HFF-Myc (cell line): ENCODE results near the gene ABHD17C.

Source experiments
- DNase-seq: peaks from one replicate; pipeline ENCODE4 v3.0.0-alpha.2; 2011; ENCODE audit warnings: low read depth; ENCODE audit errors: extremely low read depth
- H3K4me3 ChIP-seq: replicated peaks from 2 replicates; pipeline ENCODE4 v1.5.1; 2011; ENCODE audit warnings: low read depth, mild to moderate bottlenecking, control low read depth, low read length
- TF ChIP-seq, protein P1 (sequence below): IDR thresholded peaks from 2 replicates; pipeline ENCODE4 v1.5.1; 2012; ENCODE audit warnings: mild to moderate bottlenecking, low read depth, low read length, control low read depth; ENCODE audit errors: missing control alignments

ABHD17C gene

DNA sequence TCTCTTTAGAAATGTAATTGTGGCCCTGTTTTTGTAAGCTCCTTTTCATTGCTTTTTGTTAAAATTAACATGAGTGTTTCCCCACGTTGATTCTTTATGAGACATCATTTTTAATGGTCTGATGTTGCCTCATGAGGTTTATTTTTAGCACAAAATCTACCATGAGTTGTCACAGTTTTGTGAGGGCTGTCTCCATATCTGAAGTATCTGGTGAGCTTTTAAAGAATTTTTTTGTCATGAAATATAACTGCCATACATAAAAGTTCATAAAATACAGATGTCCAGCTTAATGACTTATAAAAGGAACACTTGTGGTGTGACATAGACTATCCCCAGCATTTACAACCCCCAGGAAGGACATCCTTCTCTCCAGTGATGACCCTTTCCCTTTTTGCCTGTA is 49.7 kb downstream of the ABHD17C start:
- no peak overlapping the region for H3K4me3 ChIP-seq
- DNase-seq = no peak
- TF ChIP-seq, protein P1, sequence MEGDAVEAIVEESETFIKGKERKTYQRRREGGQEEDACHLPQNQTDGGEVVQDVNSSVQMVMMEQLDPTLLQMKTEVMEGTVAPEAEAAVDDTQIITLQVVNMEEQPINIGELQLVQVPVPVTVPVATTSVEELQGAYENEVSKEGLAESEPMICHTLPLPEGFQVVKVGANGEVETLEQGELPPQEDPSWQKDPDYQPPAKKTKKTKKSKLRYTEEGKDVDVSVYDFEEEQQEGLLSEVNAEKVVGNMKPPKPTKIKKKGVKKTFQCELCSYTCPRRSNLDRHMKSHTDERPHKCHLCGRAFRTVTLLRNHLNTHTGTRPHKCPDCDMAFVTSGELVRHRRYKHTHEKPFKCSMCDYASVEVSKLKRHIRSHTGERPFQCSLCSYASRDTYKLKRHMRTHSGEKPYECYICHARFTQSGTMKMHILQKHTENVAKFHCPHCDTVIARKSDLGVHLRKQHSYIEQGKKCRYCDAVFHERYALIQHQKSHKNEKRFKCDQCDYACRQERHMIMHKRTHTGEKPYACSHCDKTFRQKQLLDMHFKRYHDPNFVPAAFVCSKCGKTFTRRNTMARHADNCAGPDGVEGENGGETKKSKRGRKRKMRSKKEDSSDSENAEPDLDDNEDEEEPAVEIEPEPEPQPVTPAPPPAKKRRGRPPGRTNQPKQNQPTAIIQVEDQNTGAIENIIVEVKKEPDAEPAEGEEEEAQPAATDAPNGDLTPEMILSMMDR = no peak

DNA sequence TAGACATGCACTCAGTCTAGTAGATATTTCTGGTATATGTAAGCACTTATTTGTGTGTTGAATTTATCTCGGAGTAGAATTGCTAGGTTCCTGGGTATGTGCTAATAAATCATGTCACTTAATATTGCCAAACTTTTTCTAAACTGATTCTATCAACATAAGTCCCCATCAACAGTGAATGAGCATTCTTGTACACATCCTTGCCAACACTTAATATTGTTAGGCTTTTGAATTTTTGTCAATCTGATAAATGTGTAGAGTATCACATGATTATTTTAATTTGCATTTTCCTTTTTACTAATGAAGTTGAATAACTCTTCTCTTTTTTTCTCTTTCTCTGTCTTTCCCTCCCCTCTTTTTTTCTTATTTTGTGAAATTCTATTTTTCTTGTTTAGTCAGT is 50.8 kb downstream of the ABHD17C start:
- TF ChIP-seq, protein P1 = no peak
- no peak for DNase-seq
- no peak overlapping the region for H3K4me3 ChIP-seq

DNA sequence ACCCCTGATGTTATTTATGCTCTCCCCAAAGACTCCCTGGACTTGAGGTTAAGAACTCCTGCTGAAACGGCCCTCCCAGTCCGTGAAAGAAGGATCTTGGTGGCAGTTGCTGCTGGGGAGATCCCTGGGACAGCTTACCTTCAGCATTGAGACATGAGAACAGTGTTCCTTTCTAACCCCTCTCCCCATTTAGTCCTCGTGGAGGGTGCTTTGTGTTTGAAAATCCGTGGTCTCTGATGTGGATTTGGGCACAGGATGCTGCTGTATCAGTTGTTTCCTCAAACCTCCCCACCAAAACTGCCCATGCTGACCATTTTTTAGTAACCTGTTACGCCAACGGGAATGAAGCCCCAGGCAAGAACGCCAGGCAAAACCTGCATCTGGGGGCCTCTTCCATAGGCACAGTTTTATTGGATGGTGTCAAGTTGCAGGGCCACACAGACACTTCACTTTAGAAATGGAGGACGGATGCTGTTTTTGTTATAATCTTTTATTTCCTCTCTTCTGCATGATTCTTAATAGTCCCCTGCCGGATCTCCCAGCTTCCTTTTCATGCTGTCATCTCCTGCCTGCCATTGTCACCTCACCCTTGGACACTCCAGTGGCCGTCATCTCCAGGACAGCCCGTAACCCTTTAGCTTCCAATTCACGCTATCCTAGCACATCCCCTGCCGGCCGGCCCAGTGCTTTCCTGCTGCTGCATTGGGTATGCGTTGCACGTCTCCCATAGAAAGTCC is 52.4 kb downstream of the ABHD17C start:
- no peak for DNase-seq
- TF ChIP-seq, protein P1 = no peak
- no peak overlapping the region for H3K4me3 ChIP-seq

DNA sequence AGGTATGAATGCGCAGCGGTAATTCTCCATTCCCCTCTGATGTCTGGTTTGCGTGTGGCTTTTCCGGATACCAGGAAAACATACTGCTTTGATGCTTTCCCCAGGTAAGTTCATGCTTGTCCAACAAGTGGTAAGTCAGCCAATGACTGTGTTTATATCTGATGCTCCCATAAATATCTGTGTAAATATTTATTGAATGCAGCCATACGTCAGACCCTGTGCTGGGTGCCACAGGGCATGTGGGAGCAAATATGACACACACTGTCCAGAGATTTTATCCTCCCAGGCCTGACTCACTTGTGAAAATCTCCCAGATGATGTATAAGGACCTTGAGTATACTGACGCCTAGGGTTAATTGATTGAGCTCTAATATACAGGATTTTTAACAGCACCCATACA is 54.5 kb downstream of the ABHD17C start:
- H3K4me3 ChIP-seq = no peak overlapping the region
- DNase-seq = no peak
- TF ChIP-seq, protein P1 = no peak

DNA sequence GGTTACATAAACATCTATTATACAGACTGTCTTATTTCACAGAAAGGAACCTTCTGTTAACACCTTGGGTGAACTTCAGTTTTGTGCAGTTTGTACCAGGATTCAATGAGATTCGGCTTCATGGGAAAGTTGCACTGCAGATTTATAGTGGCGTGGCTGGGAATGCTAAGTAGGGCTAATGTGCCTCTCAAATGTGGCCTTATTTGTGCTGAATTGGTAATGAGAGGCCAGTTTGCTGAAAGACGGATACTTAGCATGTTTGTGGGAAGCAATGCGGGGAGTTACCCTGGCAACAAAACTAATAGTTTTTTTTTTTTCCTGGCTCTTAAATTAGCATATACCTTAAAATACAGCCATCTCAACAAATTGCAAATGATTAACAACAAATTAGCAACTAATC is 55.5 kb downstream of the ABHD17C start:
- no peak for DNase-seq
- TF ChIP-seq, protein P1 = no peak
- no peak overlapping the region for H3K4me3 ChIP-seq

DNA sequence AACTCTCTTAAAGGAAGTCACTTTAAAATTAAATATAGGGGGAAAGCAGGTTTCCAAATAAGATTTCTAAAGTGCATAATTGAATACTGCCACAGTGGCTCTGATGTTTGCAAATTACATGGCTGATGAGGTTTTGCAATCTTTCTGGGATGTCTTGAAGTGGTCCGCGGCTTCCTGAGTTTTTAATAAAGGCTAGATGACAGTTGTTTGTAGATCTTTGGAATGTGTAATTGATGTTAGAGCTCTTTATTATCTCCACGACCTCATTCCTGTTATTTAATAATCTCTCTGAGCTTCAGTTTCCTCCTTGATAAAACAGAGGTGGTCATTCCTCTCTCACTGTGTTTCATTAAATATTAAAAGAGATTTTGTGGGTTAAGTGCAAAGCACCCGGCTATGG is 57.1 kb downstream of the ABHD17C start:
- TF ChIP-seq, protein P1 = no peak
- no peak overlapping the region for H3K4me3 ChIP-seq
- no peak for DNase-seq

DNA sequence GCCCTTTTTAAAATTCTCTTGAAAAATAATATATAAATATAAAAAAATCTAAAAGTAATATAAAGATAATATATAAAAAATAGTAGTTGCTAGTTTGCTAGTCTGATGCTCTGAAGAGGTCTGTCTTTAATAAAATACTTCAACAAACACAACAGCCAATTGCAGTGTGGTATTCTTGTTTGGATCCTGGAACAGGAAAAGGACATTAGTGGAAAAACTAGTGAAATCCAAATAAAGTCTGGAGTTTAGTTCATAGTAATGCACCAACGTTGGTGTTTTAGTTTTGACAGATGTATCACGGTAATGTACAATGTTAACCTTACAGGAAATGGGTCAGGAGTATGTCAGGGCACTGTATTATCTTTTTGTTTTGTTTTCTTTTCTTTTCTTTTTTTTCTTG is 58.1 kb downstream of the ABHD17C start:
- no peak overlapping the region for H3K4me3 ChIP-seq
- TF ChIP-seq, protein P1 = no peak
- DNase-seq = no peak
